GM12892 (cell line): Measurements from ENCODE around the gene PKHD1.
A peak's percentile ranks its signal among the peaks of the same experiment; 100 is the strongest.

ENCODE experiments used
- DNase-seq: peaks from one replicate; pipeline ENCODE4 v3.0.0; 2011; ENCODE audit not compliant: insufficient read length
- FAIRE-seq: peaks from 2 replicates; lab custom pipeline; 2011; peaks lifted over from hg19 to GRCh38; lab: Jason Lieb, UNC
- POLR2A ChIP-seq: IDR thresholded peaks from 2 replicates; pipeline ENCODE4 v1.6.1; 2011; ENCODE audit warnings: low read depth, low read length, control low read depth
- POLR2AphosphoS5 ChIP-seq: IDR thresholded peaks from 2 replicates; pipeline ENCODE4 v1.6.1; 2011; ENCODE audit warnings: low read depth, low read length, control low read depth
- TAF1 ChIP-seq: IDR thresholded peaks from 2 replicates; pipeline ENCODE4 v1.6.1; 2011; ENCODE audit warnings: low read depth, mild to moderate bottlenecking, control low read depth, low read length, borderline replicate concordance

PKHD1 gene

GRCh38 chr6:52074155-52074554 lies 13.3 kb downstream of the PKHD1 start:
- FAIRE-seq = no peak
- DNase-seq = no peak
- TF ChIP-seq TAF1 (no peak), POLR2AphosphoS5 (no peak), POLR2A (no peak)

GRCh38 chr6:52065621-52066020 lies 21.8 kb downstream of the PKHD1 start:
- no peak for TF ChIP-seq POLR2A
- no peak for TF ChIP-seq POLR2AphosphoS5
- no peak for TF ChIP-seq TAF1
- no peak for DNase-seq
- FAIRE-seq = no peak

DNA sequence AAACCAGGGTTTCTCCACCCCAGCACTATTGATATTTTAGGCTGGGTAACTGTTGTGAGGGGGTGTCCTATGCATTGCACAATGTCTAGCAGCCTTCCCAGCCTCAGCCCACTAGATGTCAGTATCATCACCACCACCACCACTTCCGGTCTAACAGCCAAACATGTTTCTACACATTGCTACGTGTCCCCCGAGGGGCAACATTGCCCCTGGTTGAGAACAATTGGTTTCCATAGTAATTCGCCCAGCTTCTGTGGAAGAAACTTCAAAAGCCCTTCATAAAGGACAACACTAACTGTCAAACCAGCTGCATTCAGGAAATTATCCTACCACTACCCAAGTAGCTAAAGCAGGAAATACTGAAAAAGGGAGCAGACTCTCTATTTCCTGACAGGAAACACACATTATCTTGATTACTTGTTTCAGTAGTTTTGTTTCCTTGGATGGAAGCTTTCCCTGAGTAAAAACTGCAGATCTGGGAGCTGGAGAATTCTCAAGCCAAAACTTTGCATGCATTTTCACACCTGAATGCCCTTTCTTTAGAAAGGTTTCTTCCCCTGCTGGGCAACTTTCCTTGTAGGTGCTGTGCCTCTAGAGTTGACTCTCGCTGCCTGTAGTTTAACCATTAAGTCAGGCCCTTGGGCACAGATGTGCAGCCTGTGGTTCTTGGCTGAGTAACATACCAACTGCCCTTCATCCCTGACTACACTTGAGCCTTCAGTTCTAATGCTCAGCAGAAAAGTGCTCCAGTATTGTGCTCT lies 23.6 kb downstream of the PKHD1 start:
- DNase-seq (peak; percentile 37), FAIRE-seq (peak; percentile 94)
- TF ChIP-seq TAF1 (no peak), POLR2A (no peak), POLR2AphosphoS5 (no peak)

- no peak for DNase-seq
- FAIRE-seq = no peak
- TF ChIP-seq POLR2A (no peak), TAF1 (no peak), POLR2AphosphoS5 (no peak)
Observed at GRCh38 chr6:52061481-52061880, 25.9 kb downstream of the PKHD1 start.

DNA sequence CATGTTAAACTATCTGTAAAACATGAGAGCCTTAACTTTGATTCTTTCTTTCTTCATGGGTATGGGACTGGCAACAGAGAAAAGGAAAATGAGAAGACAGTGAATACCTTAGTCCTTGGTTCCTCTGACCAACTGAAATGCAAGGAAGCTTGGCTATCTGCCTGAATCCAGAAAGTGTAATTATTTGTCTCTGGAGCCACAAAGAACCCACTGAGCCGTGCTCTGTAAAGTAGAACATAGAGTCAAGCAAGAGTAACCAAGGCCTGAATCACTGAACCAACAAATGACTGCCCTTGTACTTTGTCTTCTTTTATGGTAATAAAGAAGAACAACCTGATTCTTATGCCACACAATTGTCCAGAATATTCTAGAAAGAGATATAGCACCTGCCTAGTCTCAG lies 27.6 kb downstream of the PKHD1 start:
- TF ChIP-seq POLR2A = no peak
- TF ChIP-seq POLR2AphosphoS5 = no peak
- TF ChIP-seq TAF1 = no peak
- FAIRE-seq = no peak
- no peak for DNase-seq

DNA sequence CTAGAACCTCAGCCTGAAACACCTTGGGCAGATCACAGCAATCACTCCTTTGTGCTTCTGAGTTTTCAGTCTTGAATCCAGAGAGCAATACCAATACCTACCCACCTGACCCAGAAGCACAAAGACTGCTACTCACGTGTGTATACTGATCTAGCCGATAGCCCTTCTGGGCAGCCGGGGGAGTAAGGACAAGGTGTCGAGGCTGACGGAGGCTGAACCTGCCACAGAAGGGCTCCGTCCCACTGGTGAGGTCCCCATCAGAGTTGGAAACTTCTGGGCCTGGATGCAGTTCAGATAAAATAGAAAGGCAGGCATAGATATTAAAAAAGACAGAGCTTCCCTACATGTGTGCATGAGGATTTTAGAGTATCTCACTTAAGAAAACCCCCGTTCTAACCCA lies 32.0 kb downstream of the PKHD1 start:
- TF ChIP-seq POLR2AphosphoS5 (no peak), TAF1 (no peak), POLR2A (no peak)
- DNase-seq = no peak
- FAIRE-seq = no peak

- TF ChIP-seq POLR2A = no peak
- no peak for TF ChIP-seq TAF1
- no peak for TF ChIP-seq POLR2AphosphoS5
- FAIRE-seq (no peak), DNase-seq (no peak)
Observed at GRCh38 chr6:52053038-52053695, 34.2 kb downstream of the PKHD1 start.

- FAIRE-seq (no peak), DNase-seq (no peak)
- TF ChIP-seq POLR2AphosphoS5 (no peak), TAF1 (no peak), POLR2A (no peak)
Observed at GRCh38 chr6:52050051-52050405, 37.4 kb downstream of the PKHD1 start.

- FAIRE-seq = peak; percentile 74
- no peak for DNase-seq
- no peak for TF ChIP-seq POLR2AphosphoS5
- no peak for TF ChIP-seq TAF1
- no peak for TF ChIP-seq POLR2A
Observed at GRCh38 chr6:52049252-52050050, 38.0 kb downstream of the PKHD1 start.

GRCh38 chr6:52046456-52046855 lies 41.0 kb downstream of the PKHD1 start:
- DNase-seq (no peak), FAIRE-seq (no peak)
- no peak for TF ChIP-seq POLR2AphosphoS5
- TF ChIP-seq TAF1 = no peak
- no peak for TF ChIP-seq POLR2A

DNA sequence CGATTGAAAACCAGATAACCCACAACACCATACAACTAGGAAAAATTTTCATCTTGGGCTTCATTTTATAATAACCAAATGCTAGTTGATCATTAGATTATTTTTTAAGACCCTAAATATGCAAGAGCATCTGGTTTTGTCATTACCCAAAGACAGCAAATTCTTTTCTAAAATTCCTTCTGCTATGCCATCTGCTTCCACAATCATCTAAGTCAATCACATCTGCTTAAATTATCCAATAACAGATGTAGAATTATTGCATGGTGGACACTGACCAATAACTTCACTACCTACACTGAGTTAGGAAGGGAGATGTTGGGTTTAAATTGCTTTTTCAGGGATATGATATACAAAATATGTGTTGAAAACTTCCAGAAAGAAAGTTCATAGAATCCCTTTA lies 41.9 kb downstream of the PKHD1 start:
- no peak for DNase-seq
- FAIRE-seq = no peak
- no peak for TF ChIP-seq POLR2AphosphoS5
- no peak for TF ChIP-seq TAF1
- TF ChIP-seq POLR2A = no peak

DNA sequence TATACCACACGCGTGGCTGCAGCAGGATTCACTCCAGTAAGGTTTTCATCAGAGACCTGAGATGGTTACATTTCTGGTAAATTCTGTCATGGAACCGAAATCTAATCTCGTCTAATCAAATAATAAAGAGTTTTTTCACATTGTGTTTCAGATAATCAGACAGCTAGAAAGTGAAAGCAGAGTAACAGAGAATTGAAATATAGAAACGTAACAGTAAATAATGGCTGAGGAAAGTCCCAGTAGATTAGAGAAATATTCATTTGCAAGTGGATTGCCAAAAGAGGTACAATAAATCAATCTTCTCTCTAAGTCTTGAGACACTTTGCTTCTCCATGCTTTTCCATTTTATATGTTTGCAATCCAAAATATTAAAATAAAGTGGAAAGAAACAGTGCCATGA lies 42.4 kb downstream of the PKHD1 start:
- DNase-seq = no peak
- TF ChIP-seq POLR2A (no peak), POLR2AphosphoS5 (no peak), TAF1 (no peak)
- no peak for FAIRE-seq
